Stimulated activated CD8-positive, alpha-beta memory T cell treated with anti-CD3 and anti-CD28 coated beads, Interleukin-15, amount 100 ng/mL, for 24 hours (primary cell): Measurements from ENCODE around the gene FLT3.
A peak's percentile ranks its signal among the peaks of the same experiment; 100 is the strongest.
"Not testable (repeated sequence)": the region's sequence is repeated elsewhere in the genome, so short reads cannot be mapped to it uniquely, and the experiment has no call there.

ENCODE experiments used
- DNase-seq: peaks from one replicate; pipeline ENCODE4 v3.0.0-alpha.2; 2020; ENCODE audit warnings: low read depth

The FLT3 gene

GRCh38 chr13:28100150-28101121 is at the start of gene FLT3:
TSS of gene FLT3 (minus strand) at chr13:28100576. CDS start at chr13:28100510, 66 bp downstream.
- no peak for DNase-seq

- no peak for DNase-seq
These were observed 47.1 kb upstream of the FLT3 start for GRCh38 chr13:28147495-28147894.

DNA sequence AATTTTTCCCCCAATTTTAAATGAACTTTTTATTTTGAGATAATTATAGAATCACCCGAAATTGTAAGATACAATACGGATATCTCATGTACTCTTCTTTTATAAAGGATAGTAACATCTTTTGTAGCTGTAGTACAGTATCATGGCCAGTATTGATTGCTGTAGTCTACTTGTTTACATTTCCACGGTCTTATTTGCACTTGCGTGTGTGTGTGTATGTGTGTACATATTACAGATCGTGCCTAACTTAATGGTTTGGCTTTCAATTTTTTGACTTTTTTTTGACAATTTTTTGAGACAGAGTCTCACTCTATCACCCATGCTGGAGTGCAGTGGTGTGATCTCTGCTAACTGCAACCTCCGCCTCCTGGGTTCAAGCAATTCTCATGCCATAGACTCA is 44.7 kb upstream of the FLT3 start:
- DNase-seq = no peak

GRCh38 chr13:28141542-28141941 is 41.2 kb upstream of the FLT3 start:
- not testable (repeated sequence) for DNase-seq

- DNase-seq = no peak
These were observed 40.2 kb upstream of the FLT3 start for GRCh38 chr13:28140433-28141125.

DNA sequence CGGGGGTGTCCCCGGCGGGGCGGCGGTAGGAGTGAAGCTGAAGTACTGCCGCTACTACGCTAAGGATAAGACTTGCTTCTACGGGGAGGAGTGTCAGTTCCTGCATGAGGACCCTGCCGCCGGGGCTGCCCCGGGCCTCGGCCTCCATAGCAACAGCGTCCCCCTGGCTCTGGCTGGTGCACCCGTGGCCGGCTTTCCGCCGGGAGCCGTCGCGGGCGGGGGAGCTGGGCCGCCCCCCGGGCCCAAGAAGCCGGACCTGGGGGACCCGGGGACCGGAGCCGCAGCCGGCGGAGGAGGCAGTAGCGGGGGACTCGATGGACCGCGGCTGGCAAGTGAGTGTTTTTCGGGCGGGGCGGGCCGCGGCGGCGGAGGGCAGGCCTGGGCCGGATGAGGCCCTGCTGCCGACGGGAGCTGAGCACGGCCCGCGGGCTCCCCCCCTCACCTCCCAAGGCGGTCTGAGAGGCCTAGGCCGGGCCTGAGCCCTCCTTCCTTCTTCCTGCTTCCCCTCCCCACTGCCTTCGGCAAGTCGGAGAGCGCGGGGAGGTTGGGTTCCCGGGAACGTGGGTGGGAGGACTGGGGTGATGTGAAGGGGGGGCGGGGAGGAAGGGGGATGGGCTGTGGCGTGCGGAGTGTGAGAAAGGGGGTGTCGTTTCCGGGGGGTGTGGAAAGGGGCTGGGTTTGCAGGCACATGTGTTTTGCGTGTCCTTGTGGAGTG is 38.5 kb upstream of the FLT3 start:
- peak; percentile 69 for DNase-seq

DNA sequence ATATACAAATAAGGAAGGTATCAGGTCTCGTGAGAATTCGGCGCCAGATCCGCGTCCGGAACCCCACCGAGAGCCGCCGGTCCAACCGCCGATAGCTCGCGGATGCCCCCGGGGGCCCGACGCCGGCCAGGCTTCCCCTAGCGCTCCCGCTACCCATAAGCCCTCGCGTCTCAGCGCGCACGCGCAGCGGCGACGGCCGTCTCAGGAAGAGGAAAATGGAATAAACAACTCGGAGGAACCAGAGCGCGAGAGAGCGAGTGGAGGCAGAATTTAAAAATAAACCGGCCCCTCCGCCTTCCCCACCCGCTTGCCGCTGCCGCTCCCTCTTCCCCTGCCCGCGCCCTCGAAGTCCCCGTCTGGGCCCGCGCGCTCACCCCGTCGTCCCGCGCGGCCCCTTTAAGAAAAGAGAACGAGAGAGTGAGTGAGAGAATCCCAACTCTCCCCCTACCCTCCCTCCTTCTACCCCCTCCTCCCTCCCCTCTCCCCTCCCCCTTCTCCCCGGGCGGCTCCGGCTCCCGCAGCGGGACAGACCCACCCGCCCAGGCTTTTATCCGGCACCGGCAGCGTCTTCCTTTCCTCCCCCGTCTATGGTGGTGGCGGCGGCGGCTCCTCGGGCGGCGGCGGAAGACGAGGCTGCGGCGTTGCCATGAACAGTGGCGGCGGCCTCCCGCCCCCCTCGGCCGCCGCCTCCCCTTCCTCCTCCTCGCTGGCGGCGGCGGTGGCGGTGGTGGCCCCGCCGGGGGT is 37.8 kb upstream of the FLT3 start, which contains the start of gene PAN3:
TSS of gene PAN3 (plus strand) at position 534 of the 744 bp plus-strand sequence. CDS start at position 647, 113 bp downstream.
- DNase-seq = peak; percentile 84

DNA sequence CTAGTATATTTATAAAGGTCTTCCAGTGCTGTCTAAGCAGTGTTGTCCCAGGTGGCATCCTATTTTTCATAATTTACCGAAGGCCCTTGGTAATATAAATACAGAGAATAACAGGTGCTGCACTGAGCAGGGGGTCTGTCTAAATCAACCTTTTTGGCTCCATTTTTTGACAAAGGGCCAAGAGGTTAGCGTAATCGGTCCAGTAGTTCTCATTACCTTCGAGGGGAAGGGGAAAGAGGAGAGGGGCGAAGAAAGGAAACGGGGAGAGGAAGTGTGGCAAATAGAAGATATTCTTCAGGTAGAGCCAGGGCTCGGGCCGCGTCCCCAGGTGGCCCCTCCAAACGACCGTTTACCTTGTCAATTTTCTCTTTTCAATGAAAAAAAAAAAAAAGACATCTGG is 37.2 kb upstream of the FLT3 start:
- no peak for DNase-seq

GRCh38 chr13:28136916-28137315 is 36.5 kb upstream of the FLT3 start:
- DNase-seq = no peak

GRCh38 chr13:28131646-28132045 is 31.3 kb upstream of the FLT3 start:
- DNase-seq = no peak

- no peak for DNase-seq
These were observed 29.7 kb upstream of the FLT3 start for GRCh38 chr13:28129911-28130693.

DNA sequence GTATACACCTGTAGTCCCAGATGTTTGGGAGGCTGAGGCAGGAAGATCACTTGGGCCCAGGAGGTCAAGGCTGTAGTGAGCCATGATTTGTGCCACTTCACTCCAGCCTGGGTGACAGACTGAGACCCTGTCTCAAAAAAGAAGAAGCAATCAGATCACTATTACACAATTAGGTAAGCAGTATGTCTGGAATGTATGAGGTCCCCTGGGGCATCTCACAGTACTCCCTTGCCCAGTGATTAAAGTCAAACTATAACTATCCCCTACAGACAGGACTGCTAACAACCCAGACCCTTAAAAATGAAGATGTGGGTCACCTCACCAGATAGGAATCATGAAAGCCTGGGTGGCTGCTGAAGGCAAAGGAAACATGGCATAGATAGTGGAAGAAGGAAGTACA is 28.6 kb upstream of the FLT3 start:
- no peak for DNase-seq

GRCh38 chr13:28128030-28128429 is 27.7 kb upstream of the FLT3 start:
- DNase-seq = no peak

- no peak for DNase-seq
These were observed 20.8 kb upstream of the FLT3 start for GRCh38 chr13:28121224-28121623.

- no peak for DNase-seq
These were observed 19.9 kb upstream of the FLT3 start for GRCh38 chr13:28120317-28120716.

GRCh38 chr13:28117689-28118377 is 17.5 kb upstream of the FLT3 start:
- no peak for DNase-seq

DNA sequence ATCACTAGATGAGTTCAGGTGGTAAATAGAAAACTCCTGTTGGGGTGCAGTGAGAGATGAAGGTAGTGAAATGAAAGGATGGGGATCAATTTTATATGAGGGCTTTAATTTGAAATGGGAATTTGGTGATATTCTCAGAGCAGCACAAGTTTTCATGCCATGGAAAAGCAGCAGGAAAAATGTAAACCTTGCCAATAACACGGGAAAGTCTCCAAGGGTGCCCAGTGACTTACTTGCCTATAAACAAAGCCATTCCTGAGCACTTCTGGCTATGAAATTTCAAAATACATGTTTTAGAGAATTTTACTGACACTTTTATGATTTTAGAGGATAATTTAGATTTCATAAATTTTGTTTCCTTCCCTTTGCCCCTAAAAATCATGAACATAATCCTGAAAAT is 16.4 kb upstream of the FLT3 start:
- DNase-seq = no peak

DNA sequence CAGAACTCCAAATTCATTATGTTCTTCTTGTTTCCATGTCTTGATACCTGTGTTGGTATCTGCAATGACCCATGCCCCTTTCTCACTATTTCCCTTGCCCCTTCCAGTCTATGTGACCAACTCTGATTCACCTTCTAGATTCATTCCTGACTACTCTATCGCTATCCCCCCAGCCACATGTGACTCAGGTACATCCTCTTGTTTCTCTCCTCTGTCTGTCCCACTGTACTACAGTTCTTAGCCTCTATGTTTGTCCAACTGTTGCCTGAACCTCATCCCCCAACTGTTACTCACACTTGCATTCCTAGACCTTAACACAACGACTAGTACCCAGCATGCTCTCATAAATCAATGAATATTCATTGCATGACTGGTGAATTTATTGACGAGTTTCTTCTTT is 10.0 kb upstream of the FLT3 start:
- no peak for DNase-seq

GRCh38 chr13:28106976-28107375 is 6.6 kb upstream of the FLT3 start:
- DNase-seq = no peak

- DNase-seq = not testable (repeated sequence)
These were observed 1.5 kb upstream of the FLT3 start for GRCh38 chr13:28101886-28102285.
